Measurements from ENCODE around the gene PAM.
A peak's percentile ranks its signal among the peaks of the same experiment; 100 is the strongest.

PAM gene

GRCh38 chr5:102799017-102799416 is 43.9 kb downstream of the PAM start:
- TF ChIP-seq GABPA (IDR thresholded peaks at IDR 0.05; ENCODE audit: low read depth): no peak
- DNase-seq (ENCODE audit: low read depth in 1 of 2, low spot score in 1 of 2): no peak
- Histone ChIP-seq H3K27me3 (ENCODE audit: insufficient read depth, poor library complexity, severe bottlenecking) (no peaks in the 10 kb centered on the region), H3K27ac (replicated peaks) (no peak overlapping the region), H3K4me3 (replicated peaks; ENCODE audit: insufficient read depth, low read length) (no peak overlapping the region)

- DNase-seq (ENCODE audit: low read depth in 1 of 2, low spot score in 1 of 2): no peak
- no peak overlapping the region for H3K27ac ChIP-seq (replicated peaks)
- H3K4me3 ChIP-seq (replicated peaks; ENCODE audit: insufficient read depth, low read length): no peak overlapping the region
- no peaks in the 10 kb centered on the region for H3K27me3 ChIP-seq (ENCODE audit: insufficient read depth, poor library complexity, severe bottlenecking)
- TF ChIP-seq POLR2AphosphoS5 (IDR thresholded peaks at IDR 0.05; ENCODE audit: low read depth): no peak
- no peak for TF ChIP-seq SPI1 (IDR thresholded peaks at IDR 0.05; ENCODE audit: borderline replicate concordance, low read depth)
- no peak for TF ChIP-seq GABPA (IDR thresholded peaks at IDR 0.05; ENCODE audit: low read depth)
- TF ChIP-seq, protein P1, sequence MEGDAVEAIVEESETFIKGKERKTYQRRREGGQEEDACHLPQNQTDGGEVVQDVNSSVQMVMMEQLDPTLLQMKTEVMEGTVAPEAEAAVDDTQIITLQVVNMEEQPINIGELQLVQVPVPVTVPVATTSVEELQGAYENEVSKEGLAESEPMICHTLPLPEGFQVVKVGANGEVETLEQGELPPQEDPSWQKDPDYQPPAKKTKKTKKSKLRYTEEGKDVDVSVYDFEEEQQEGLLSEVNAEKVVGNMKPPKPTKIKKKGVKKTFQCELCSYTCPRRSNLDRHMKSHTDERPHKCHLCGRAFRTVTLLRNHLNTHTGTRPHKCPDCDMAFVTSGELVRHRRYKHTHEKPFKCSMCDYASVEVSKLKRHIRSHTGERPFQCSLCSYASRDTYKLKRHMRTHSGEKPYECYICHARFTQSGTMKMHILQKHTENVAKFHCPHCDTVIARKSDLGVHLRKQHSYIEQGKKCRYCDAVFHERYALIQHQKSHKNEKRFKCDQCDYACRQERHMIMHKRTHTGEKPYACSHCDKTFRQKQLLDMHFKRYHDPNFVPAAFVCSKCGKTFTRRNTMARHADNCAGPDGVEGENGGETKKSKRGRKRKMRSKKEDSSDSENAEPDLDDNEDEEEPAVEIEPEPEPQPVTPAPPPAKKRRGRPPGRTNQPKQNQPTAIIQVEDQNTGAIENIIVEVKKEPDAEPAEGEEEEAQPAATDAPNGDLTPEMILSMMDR (IDR thresholded peaks at IDR 0.05; ENCODE audit: insufficient read depth, low read length): no peak
- TF ChIP-seq, protein P2, sequence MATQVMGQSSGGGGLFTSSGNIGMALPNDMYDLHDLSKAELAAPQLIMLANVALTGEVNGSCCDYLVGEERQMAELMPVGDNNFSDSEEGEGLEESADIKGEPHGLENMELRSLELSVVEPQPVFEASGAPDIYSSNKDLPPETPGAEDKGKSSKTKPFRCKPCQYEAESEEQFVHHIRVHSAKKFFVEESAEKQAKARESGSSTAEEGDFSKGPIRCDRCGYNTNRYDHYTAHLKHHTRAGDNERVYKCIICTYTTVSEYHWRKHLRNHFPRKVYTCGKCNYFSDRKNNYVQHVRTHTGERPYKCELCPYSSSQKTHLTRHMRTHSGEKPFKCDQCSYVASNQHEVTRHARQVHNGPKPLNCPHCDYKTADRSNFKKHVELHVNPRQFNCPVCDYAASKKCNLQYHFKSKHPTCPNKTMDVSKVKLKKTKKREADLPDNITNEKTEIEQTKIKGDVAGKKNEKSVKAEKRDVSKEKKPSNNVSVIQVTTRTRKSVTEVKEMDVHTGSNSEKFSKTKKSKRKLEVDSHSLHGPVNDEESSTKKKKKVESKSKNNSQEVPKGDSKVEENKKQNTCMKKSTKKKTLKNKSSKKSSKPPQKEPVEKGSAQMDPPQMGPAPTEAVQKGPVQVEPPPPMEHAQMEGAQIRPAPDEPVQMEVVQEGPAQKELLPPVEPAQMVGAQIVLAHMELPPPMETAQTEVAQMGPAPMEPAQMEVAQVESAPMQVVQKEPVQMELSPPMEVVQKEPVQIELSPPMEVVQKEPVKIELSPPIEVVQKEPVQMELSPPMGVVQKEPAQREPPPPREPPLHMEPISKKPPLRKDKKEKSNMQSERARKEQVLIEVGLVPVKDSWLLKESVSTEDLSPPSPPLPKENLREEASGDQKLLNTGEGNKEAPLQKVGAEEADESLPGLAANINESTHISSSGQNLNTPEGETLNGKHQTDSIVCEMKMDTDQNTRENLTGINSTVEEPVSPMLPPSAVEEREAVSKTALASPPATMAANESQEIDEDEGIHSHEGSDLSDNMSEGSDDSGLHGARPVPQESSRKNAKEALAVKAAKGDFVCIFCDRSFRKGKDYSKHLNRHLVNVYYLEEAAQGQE (IDR thresholded peaks at IDR 0.05; ENCODE audit: insufficient replicate concordance, low read depth): no peak
Observed at GRCh38 chr5:102800427-102800826, 45.3 kb downstream of the PAM start.

- Histone ChIP-seq H3K4me3 (replicated peaks; ENCODE audit: insufficient read depth, low read length) (no peak overlapping the region), H3K27ac (replicated peaks) (no peak overlapping the region), H3K27me3 (ENCODE audit: insufficient read depth, poor library complexity, severe bottlenecking) (no peaks in the 10 kb centered on the region)
- TF ChIP-seq SPI1 (IDR thresholded peaks at IDR 0.05; ENCODE audit: borderline replicate concordance, low read depth) (no peak), GABPA (IDR thresholded peaks at IDR 0.05; ENCODE audit: low read depth) (no peak), POLR2AphosphoS5 (IDR thresholded peaks at IDR 0.05; ENCODE audit: low read depth) (no peak)
- TF ChIP-seq, protein P2 (IDR thresholded peaks at IDR 0.05; ENCODE audit: insufficient replicate concordance, low read depth): no peak
- TF ChIP-seq, protein P1 (IDR thresholded peaks at IDR 0.05; ENCODE audit: insufficient read depth, low read length): no peak
- no peak for DNase-seq (ENCODE audit: low read depth in 1 of 2, low spot score in 1 of 2)
Observed at GRCh38 chr5:102801371-102801770, 46.3 kb downstream of the PAM start.

- TF ChIP-seq, protein P2 (IDR thresholded peaks at IDR 0.05; ENCODE audit: insufficient replicate concordance, low read depth): no peak
- TF ChIP-seq GABPA (IDR thresholded peaks at IDR 0.05; ENCODE audit: low read depth) (no peak), SPI1 (IDR thresholded peaks at IDR 0.05; ENCODE audit: borderline replicate concordance, low read depth) (peak; percentile 90), POLR2AphosphoS5 (IDR thresholded peaks at IDR 0.05; ENCODE audit: low read depth) (no peak)
- TF ChIP-seq, protein P1 (IDR thresholded peaks at IDR 0.05; ENCODE audit: insufficient read depth, low read length): no peak
- H3K27ac ChIP-seq (replicated peaks): no peak overlapping the region
- H3K4me3 ChIP-seq (replicated peaks; ENCODE audit: insufficient read depth, low read length): no peak overlapping the region
- H3K27me3 ChIP-seq (ENCODE audit: insufficient read depth, poor library complexity, severe bottlenecking): no peaks in the 10 kb centered on the region
- DNase-seq (ENCODE audit: low read depth in 1 of 2, low spot score in 1 of 2): peak in 1 of 2 experiments; percentile 3
Observed at GRCh38 chr5:102802708-102803458, 47.8 kb downstream of the PAM start.
